ENCODE data around the gene KCTD5.

GRCh38 chr16:2673066-2673999, 9.0 kb upstream of the KCTD5 start:
- TF ChIP-seq, protein P1, sequence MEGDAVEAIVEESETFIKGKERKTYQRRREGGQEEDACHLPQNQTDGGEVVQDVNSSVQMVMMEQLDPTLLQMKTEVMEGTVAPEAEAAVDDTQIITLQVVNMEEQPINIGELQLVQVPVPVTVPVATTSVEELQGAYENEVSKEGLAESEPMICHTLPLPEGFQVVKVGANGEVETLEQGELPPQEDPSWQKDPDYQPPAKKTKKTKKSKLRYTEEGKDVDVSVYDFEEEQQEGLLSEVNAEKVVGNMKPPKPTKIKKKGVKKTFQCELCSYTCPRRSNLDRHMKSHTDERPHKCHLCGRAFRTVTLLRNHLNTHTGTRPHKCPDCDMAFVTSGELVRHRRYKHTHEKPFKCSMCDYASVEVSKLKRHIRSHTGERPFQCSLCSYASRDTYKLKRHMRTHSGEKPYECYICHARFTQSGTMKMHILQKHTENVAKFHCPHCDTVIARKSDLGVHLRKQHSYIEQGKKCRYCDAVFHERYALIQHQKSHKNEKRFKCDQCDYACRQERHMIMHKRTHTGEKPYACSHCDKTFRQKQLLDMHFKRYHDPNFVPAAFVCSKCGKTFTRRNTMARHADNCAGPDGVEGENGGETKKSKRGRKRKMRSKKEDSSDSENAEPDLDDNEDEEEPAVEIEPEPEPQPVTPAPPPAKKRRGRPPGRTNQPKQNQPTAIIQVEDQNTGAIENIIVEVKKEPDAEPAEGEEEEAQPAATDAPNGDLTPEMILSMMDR (IDR thresholded peaks at IDR 0.05), result peak in 1 of 6 experiments; percentile 21
- TF ChIP-seq POLR2A (IDR thresholded peaks at IDR 0.05), result peak; percentile 54 to 79
